GM12878 (cell line): ENCODE data around the gene SLC39A11. TPM values are rescaled to one million over a fixed set of nuclear protein-coding genes. Genes with fewer than 3 reads are reported as not detected.

ENCODE experiments used
- ZBED1 ChIP-seq: IDR thresholded peaks from 2 replicates; pipeline ENCODE4 v1.6.1; 2016; ENCODE audit warnings: borderline replicate concordance
- polyA plus RNA-seq, 11 experiments: library from polyadenylated mRNA; depleted of rRNA in 4 of 11; unstranded in 6 of 11; stranded (reverse) in 5 of 11; fragments of >200 nt; fragmentation: Nextera tagmentation in 4 of 11; fragmentation: Illumina TruSeq in 1 of 11; extraction: Ambion mirVana in 4 of 11; extraction: Trizol in 1 of 11; gene quantifications; 1 replicate in 1 of 11; 2 replicates in 10 of 11; pipeline versions ENCODE4 v1.2.1 to v1.2.3, GENCODE V29; 2011 to 2016; ENCODE audit warnings: inconsistent platforms in 2 of 11, missing spikeins in 2 of 11, low read depth in 1 of 11
- total RNA-seq, 4 experiments: library from RNA; depleted of rRNA in 3 of 4; stranded (reverse); fragments of >200 nt in 3 of 4; fragmentation: Illumina TruSeq in 1 of 4; extraction: Trizol in 1 of 4; gene quantifications; 2 replicates each; pipeline versions ENCODE4 v1.2.1 to v1.2.3, GENCODE V29; 2013 to 2021
- TF ChIP-seq, protein P1 (sequence below): IDR thresholded peaks from 2 replicates; pipeline ENCODE4 v1.6.1; 2012; ENCODE audit warnings: improper control_type of control experiment, low read depth, low read length; ENCODE audit not compliant: insufficient replicate concordance
- TF ChIP-seq, protein P2 (sequence below): IDR thresholded peaks from 2 replicates; pipeline ENCODE4 v1.6.1; 2012; ENCODE audit warnings: mild to moderate bottlenecking, low read depth, low read length

SLC39A11 gene
- total and polyA plus RNA-seq, 10 of the 15 experiments (the other 5 are each of a cell fraction or from before 2014, with no cell fraction given), result 8.6 to 23.8 (median 14.0) TPM

DNA sequence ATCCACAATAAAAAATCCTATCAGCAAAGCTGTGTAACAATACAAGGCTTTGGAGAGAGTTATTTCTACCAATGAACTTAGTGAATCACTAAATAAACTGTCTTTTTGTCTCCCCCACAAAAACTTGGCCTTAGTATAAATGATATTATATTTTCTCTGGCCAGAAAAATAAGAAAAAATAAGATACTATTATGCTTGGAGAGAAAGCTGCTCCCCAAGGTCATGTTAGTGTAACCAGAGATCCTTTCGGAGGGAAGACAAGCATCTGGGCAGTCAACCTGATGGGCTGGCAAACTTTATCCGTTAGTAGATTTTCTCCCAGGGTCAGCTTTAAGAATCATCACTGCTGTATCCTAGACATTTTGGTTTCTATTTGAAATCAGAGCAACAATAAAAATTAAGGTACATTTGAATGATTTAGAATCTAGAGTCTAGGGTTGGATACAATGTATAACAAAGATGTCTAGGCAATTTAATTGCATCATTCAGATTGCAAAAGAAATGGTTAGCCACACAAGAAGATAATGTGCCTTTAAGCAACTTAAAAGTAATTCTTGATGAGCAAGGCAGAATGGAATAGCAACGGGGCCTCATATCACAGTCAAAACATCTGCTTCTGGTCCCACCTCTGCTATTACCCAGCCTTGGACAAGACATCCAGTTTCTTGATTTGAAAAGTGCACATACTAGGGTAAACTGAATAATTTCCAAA is 280.4 kb downstream of the SLC39A11 start (continued):
- TF ChIP-seq, protein P1, sequence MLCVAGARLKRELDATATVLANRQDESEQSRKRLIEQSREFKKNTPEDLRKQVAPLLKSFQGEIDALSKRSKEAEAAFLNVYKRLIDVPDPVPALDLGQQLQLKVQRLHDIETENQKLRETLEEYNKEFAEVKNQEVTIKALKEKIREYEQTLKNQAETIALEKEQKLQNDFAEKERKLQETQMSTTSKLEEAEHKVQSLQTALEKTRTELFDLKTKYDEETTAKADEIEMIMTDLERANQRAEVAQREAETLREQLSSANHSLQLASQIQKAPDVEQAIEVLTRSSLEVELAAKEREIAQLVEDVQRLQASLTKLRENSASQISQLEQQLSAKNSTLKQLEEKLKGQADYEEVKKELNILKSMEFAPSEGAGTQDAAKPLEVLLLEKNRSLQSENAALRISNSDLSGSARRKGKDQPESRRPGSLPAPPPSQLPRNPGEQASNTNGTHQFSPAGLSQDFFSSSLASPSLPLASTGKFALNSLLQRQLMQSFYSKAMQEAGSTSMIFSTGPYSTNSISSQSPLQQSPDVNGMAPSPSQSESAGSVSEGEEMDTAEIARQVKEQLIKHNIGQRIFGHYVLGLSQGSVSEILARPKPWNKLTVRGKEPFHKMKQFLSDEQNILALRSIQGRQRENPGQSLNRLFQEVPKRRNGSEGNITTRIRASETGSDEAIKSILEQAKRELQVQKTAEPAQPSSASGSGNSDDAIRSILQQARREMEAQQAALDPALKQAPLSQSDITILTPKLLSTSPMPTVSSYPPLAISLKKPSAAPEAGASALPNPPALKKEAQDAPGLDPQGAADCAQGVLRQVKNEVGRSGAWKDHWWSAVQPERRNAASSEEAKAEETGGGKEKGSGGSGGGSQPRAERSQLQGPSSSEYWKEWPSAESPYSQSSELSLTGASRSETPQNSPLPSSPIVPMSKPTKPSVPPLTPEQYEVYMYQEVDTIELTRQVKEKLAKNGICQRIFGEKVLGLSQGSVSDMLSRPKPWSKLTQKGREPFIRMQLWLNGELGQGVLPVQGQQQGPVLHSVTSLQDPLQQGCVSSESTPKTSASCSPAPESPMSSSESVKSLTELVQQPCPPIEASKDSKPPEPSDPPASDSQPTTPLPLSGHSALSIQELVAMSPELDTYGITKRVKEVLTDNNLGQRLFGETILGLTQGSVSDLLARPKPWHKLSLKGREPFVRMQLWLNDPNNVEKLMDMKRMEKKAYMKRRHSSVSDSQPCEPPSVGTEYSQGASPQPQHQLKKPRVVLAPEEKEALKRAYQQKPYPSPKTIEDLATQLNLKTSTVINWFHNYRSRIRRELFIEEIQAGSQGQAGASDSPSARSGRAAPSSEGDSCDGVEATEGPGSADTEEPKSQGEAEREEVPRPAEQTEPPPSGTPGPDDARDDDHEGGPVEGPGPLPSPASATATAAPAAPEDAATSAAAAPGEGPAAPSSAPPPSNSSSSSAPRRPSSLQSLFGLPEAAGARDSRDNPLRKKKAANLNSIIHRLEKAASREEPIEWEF, result no peak
- TF ChIP-seq, protein P2, sequence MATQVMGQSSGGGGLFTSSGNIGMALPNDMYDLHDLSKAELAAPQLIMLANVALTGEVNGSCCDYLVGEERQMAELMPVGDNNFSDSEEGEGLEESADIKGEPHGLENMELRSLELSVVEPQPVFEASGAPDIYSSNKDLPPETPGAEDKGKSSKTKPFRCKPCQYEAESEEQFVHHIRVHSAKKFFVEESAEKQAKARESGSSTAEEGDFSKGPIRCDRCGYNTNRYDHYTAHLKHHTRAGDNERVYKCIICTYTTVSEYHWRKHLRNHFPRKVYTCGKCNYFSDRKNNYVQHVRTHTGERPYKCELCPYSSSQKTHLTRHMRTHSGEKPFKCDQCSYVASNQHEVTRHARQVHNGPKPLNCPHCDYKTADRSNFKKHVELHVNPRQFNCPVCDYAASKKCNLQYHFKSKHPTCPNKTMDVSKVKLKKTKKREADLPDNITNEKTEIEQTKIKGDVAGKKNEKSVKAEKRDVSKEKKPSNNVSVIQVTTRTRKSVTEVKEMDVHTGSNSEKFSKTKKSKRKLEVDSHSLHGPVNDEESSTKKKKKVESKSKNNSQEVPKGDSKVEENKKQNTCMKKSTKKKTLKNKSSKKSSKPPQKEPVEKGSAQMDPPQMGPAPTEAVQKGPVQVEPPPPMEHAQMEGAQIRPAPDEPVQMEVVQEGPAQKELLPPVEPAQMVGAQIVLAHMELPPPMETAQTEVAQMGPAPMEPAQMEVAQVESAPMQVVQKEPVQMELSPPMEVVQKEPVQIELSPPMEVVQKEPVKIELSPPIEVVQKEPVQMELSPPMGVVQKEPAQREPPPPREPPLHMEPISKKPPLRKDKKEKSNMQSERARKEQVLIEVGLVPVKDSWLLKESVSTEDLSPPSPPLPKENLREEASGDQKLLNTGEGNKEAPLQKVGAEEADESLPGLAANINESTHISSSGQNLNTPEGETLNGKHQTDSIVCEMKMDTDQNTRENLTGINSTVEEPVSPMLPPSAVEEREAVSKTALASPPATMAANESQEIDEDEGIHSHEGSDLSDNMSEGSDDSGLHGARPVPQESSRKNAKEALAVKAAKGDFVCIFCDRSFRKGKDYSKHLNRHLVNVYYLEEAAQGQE, result no peak
- no peak for TF ChIP-seq ZBED1
